ENCODE data around the gene KRAS. TPM values are rescaled to one million over a fixed set of nuclear protein-coding genes. Genes with fewer than 3 reads are reported as not detected.

Gene KRAS
- polyA plus RNA-seq, 1 donor: 15.7 TPM

- DNase-seq: no peak
Observed at GRCh38 chr12:25194722-25195055, 56.0 kb downstream of the KRAS start.

- DNase-seq: no peak
Observed at GRCh38 chr12:25194214-25194613, 56.5 kb downstream of the KRAS start.

DNA sequence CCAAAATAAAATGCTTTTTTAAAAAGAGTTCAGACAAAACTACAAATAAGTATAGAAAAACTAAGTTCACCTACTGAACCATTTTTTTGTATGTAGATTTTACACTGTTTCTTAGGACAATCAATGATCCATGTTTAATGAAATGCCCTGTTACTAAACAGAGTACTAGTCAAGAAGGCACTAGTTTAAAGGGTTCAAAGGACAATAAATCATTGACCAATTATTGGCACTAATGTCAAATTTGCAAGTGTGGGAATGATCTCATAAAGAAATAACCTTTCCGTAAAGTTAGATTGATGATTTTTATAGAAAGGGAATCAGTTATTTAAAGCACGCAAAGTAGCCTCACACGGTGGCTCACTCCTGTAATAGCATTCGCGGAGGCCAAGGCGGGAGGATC lies 59.9 kb downstream of the KRAS start:
- no peak for DNase-seq

DNA sequence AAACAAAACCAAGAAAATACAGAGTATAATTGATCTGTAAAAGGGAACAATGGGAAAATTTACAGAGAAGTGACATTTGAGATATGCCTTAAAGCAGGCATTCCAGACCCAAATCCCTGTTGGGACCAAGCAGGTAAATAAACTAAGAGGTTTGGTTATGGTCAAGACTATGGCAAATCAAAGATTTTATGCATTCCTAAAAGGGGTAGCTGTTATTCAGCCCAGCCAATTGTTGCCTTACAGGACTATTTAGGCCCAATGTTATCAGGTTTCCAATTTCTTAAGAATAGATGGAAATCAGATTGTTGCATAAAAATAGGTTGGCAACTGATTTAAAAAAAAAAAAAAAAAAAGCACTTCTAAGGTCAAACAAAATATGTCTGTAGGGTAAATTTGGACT lies 61.1 kb downstream of the KRAS start:
- DNase-seq: no peak

- no peak for DNase-seq
Observed at GRCh38 chr12:25187781-25188180, 62.9 kb downstream of the KRAS start.

- no peak for DNase-seq
Observed at GRCh38 chr12:25186788-25187402, 63.8 kb downstream of the KRAS start.

DNA sequence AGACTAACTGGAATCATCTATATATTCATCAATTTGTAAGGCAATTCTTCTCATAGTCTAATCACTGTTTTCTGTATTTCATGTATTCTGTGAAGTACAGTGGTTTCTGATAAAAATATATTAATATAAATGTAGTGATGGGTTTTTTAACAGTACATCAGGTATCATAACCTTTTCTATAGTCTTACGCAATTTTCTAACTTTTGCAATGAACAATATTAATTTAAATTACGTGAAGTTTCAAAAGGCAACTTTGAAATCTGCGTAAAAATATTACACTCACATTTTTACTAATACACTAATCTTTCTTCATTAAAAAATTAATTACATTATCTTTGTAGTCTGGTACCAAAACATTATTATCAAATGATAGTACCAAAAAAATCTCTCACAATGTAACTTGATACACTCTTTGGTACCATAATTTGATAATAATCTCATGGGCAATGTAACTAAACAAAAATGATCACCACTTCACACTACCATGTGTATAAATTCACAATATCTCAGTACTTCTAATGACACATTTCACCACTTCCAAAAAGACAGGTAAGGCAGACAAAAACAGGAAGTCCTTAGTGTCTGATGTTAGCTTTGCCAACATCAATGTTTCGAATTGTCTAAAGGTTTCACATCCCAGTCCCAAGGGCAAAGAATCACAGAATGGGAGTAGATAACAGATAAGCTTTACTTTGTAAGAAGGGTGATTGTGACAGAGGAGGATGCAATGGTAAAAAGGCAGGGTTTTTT lies 64.5 kb downstream of the KRAS start:
- no peak for DNase-seq

- DNase-seq: no peak
Observed at GRCh38 chr12:25184132-25184531, 66.6 kb downstream of the KRAS start.

GRCh38 chr12:25182765-25183164 lies 68.0 kb downstream of the KRAS start:
- no peak for DNase-seq

DNA sequence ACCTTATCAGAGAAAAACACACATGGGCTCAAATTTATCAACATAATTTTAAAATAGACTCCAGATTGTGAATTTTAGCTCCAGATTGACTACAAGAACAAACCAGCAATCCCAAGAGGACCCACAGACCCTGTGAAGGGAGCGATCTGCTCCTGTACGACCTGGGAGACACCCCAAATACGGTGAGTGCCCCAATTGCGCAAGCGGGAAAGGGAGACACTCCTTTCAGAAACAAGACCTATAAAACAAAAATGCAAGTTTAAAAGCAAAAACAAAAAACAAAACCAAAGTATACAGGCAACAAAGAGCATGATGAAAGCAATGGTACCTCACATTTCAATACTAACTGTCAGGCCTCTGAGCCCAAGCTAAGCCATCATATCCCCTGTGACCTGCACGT lies 87.9 kb downstream of the KRAS start:
- no peak for DNase-seq

GRCh38 chr12:25156061-25156460 lies 94.7 kb downstream of the KRAS start:
- DNase-seq: no peak

DNA sequence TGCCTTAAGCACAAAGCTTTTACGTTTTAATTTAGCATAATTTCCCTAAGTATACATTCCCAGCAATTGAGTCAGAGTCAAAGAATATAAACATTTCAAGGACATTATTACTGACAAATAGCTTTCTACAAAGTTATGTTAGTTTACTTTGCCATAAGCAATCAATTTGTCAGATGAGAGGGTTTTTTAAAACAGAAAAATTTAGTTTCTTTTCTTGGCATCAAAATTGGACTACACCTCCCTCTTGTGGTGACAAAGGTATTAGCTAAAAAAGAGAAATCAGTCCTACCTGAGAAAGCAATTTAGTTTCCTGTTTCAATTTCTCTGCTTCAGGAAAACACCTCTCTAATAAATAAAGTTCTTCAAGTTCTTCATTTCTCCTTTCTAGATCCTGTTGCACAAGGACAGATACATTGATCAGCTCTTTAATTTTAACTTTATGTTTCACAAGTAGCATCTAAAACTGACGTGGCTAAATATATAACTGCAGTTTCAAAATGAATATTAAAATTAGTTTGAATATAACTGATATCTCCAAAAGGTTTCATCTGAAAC lies 95.6 kb downstream of the KRAS start:
- DNase-seq: peak; percentile 8

Other genes with a start within 250 kb of the KRAS start
- 0.84 TPM for gene DNAI7, start 55.8 kb downstream of the KRAS start, polyA plus RNA-seq (ENCODE audit: insufficient read length)
- 21.6 TPM for gene ETFRF1, start 55.7 kb downstream of the KRAS start, polyA plus RNA-seq (ENCODE audit: insufficient read length)

All from hindlimb muscle (tissue), 1 donor.